ENCODE measurements around the gene TWF2. TPM values are rescaled to one million over a fixed set of nuclear protein-coding genes. Genes with fewer than 3 reads are reported as not detected.
A peak's percentile ranks its signal among the peaks of the same experiment; 100 is the strongest.

Gene TWF2
- total RNA-seq, 2 experiments from 2014 or later: 85.0 to 93.5 TPM

DNA sequence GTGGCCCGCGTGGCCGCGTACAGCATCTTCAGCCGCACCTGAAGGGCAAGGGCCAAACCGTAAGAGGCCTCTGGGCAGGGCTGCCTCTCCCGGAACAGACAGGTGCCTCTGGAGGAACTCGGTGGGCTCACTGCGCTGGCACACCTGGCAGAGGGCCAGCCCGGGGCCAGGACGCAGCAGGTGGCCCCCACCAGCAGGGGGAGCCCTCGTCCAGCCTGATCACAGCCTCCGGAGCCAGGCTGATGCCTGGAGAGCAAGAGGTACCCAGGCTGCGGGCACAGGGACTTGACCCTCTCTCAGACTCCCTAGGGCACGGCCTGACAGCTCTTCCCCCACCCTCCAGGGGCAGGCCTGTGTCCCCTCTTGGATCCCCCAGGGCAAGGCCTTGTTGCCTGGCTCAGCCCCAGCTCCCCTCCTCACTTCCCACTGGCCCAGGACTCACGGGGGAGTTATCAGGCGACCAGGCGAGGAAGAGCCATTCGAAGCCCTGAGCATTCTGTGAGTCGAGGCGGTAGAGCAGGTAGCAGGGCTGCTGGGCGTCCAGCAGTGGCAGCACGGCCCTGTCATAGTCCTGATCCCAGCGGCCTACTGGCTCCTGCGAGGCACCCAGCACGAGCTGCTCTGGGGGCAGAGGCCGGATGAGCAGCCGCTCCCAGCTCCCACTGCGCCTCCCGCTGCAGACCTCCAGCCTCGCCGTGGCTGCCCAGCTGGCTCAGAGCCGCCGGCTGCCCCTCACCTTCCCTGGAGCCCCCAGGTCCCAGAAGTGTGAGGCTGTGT, 7.3 kb downstream of the TWF2 start:
- Mint-ChIP-seq H3K27me3 (no peaks in the 10 kb centered on the region), H3K9me3 (ENCODE audit: low read depth) (no peaks in the 10 kb centered on the region), H3K36me3 (ENCODE audit: low read depth) (peaks cover 25% of the 10 kb centered on the region), H3K4me3 (no peak overlapping the region), H3K4me1 (peaks cover 44% of the 10 kb centered on the region), H3K27ac (peak overlapping the region; percentile 63)
- ChIA-PET POLR2A (no interaction called here), CTCF (interaction anchor here (0.5 to 3.2 kb wide), 21 partner anchors 10 to 477 kb away, joined by 3 to 71 read pairs (median 4); partner anchors contain the start of genes DNAH1 and WDR82)
- intact Hi-C loops (cut with DNase I, micrococcal nuclease): loop anchor here (1.0 kb wide), 1 partner anchor 108 kb away; no protein-coding TSS in a partner anchor
- peak; percentile 66 for ATAC-seq
- peak; percentile 89 for DNase-seq

GRCh38 chr3:52230889-52231499, 8.0 kb downstream of the TWF2 start:
- Mint-ChIP-seq H3K27ac (no peak overlapping the region), H3K9me3 (ENCODE audit: low read depth) (no peaks in the 10 kb centered on the region), H3K27me3 (no peaks in the 10 kb centered on the region), H3K4me3 (no peak overlapping the region), H3K4me1 (peaks cover 44% of the 10 kb centered on the region), H3K36me3 (ENCODE audit: low read depth) (peaks cover 25% of the 10 kb centered on the region)
- intact Hi-C loops (cut with DNase I, micrococcal nuclease): loop anchor here (1.0 kb wide), 1 partner anchor 108 kb away; no protein-coding TSS in a partner anchor
- DNase-seq: peak; percentile 3
- no peak for ATAC-seq
- ChIA-PET POLR2A (no interaction called here), CTCF (interaction anchor here (0.6 to 3.2 kb wide), 14 partner anchors 10 to 478 kb away, joined by 3 to 71 read pairs (median 4); no protein-coding TSS in a partner anchor)

DNA sequence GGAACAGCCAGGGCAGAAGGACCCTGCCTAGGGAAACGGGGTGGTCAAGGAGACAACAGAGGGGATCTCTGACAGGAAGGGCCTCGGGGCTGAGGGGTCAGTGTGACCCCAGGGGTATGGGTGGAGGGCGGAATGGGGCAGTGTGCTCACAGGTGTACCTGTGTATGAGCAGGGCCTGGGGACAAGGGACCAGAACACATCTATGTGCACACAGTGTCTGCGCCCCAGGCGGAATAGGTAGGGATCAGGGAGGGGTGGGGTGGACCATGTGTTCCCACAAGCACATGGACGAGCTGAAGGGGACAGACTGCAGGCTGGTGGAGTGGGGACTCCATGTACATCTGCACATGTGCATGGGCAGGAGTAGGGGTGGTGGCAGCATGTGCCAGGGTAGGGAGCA, 8.5 kb downstream of the TWF2 start:
- ChIA-PET CTCF (interaction anchor here (0.9 to 3.2 kb wide), 9 partner anchors 10 to 108 kb away, joined by 3 to 71 read pairs (median 7); no protein-coding TSS in a partner anchor), POLR2A (no interaction called here)
- H3K27ac Mint-ChIP-seq: no peak overlapping the region
- H3K36me3 Mint-ChIP-seq (ENCODE audit: low read depth): peaks cover 25% of the 10 kb centered on the region
- intact Hi-C loops (cut with DNase I, micrococcal nuclease): no loop called here
- no peak for ATAC-seq
- DNase-seq: peak; percentile 4
- no peaks in the 10 kb centered on the region for H3K27me3 Mint-ChIP-seq
- H3K4me3 Mint-ChIP-seq: no peak overlapping the region
- H3K4me1 Mint-ChIP-seq: peaks cover 44% of the 10 kb centered on the region
- H3K9me3 Mint-ChIP-seq (ENCODE audit: low read depth): no peaks in the 10 kb centered on the region

- H3K27ac Mint-ChIP-seq: no peak overlapping the region
- H3K9me3 Mint-ChIP-seq (ENCODE audit: low read depth): no peaks in the 10 kb centered on the region
- no peak overlapping the region for H3K4me3 Mint-ChIP-seq
- DNase-seq (no peak), ATAC-seq (no peak)
- ChIA-PET CTCF (interaction anchor here (1.0 to 2.3 kb wide), 2 partner anchors 9 to 156 kb away, joined by 3 to 15 read pairs; no protein-coding TSS in a partner anchor), POLR2A (no interaction called here)
- peaks cover 25% of the 10 kb centered on the region for H3K36me3 Mint-ChIP-seq (ENCODE audit: low read depth)
- H3K27me3 Mint-ChIP-seq: no peaks in the 10 kb centered on the region
- H3K4me1 Mint-ChIP-seq: peaks cover 47% of the 10 kb centered on the region
- intact Hi-C loops (cut with DNase I, micrococcal nuclease): loop anchor here in 1 of 2 experiments (10.0 kb wide), 1 partner anchor 215 kb away; the partner anchor contains the start of gene SEMA3G
These were observed 9.3 kb downstream of the TWF2 start for GRCh38 chr3:52229656-52230055.

GRCh38 chr3:52228751-52229291, 10.1 kb downstream of the TWF2 start:
- intact Hi-C loops (cut with DNase I, micrococcal nuclease): loop anchor here in 1 of 2 experiments (10.0 kb wide), 1 partner anchor 216 kb away; the partner anchor contains the start of gene SEMA3G
- POLR2A ChIA-PET: no interaction called here
- no peak overlapping the region for H3K4me3 Mint-ChIP-seq
- H3K27ac Mint-ChIP-seq: no peak overlapping the region
- peaks cover 20% of the 10 kb centered on the region for H3K36me3 Mint-ChIP-seq (ENCODE audit: low read depth)
- no peaks in the 10 kb centered on the region for H3K9me3 Mint-ChIP-seq (ENCODE audit: low read depth)
- no peaks in the 10 kb centered on the region for H3K27me3 Mint-ChIP-seq
- CTCF ChIA-PET: interaction anchor here (0.8 to 2.3 kb wide), 3 partner anchors 8 to 156 kb away, joined by 3 to 15 read pairs (median 3); no protein-coding TSS in a partner anchor
- DNase-seq: peak; percentile 4
- no peak for ATAC-seq
- H3K4me1 Mint-ChIP-seq: peaks cover 49% of the 10 kb centered on the region

DNA sequence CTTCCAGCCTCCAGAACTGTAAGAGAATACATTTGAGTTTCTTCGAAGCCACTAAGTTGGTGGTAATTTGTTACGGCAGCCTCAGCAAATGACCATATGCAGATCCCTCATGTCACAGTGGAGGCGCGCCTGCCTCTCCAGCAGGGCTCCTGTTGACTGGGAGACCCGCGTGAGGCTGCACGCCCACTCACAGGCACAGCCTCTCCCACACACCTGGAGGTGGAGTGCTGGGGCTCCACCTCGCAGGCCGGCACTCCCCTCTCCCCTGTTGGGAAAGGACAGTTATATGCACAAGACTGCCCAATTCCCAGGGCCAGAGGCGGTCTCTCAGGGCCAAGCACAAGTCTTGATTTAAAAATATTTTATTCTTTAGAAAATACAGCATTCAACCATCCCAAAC, 10.7 kb downstream of the TWF2 start:
- no peak overlapping the region for H3K4me3 Mint-ChIP-seq
- H3K4me1 Mint-ChIP-seq: peaks cover 49% of the 10 kb centered on the region
- no peaks in the 10 kb centered on the region for H3K27me3 Mint-ChIP-seq
- no peak for ATAC-seq
- ChIA-PET POLR2A (no interaction called here), CTCF (interaction anchor here (0.8 to 2.3 kb wide), 2 partner anchors 8 to 111 kb away, joined by 3 to 15 read pairs; no protein-coding TSS in a partner anchor)
- no peaks in the 10 kb centered on the region for H3K9me3 Mint-ChIP-seq (ENCODE audit: low read depth)
- intact Hi-C loops (cut with DNase I, micrococcal nuclease): loop anchor here in 1 of 2 experiments (10.0 kb wide), 1 partner anchor 217 kb away; the partner anchor contains the start of gene SEMA3G
- H3K27ac Mint-ChIP-seq: no peak overlapping the region
- H3K36me3 Mint-ChIP-seq (ENCODE audit: low read depth): peaks cover 17% of the 10 kb centered on the region
- DNase-seq: peak; percentile 10

- ChIA-PET CTCF (interaction anchor here (1.5 kb wide), 2 partner anchors 107 to 111 kb away, joined by 5 to 6 read pairs; no protein-coding TSS in a partner anchor), POLR2A (no interaction called here)
- intact Hi-C loops (cut with DNase I, micrococcal nuclease): loop anchor here in 1 of 2 experiments (10.0 kb wide), 1 partner anchor 217 kb away; the partner anchor contains the start of gene SEMA3G
- Mint-ChIP-seq H3K36me3 (ENCODE audit: low read depth) (peaks cover 17% of the 10 kb centered on the region), H3K27me3 (no peaks in the 10 kb centered on the region), H3K27ac (no peak overlapping the region), H3K4me1 (peaks cover 50% of the 10 kb centered on the region), H3K4me3 (no peak overlapping the region), H3K9me3 (ENCODE audit: low read depth) (no peaks in the 10 kb centered on the region)
- DNase-seq (peak; percentile 7), ATAC-seq (no peak)
These were observed 11.2 kb downstream of the TWF2 start for GRCh38 chr3:52227766-52228165.

DNA sequence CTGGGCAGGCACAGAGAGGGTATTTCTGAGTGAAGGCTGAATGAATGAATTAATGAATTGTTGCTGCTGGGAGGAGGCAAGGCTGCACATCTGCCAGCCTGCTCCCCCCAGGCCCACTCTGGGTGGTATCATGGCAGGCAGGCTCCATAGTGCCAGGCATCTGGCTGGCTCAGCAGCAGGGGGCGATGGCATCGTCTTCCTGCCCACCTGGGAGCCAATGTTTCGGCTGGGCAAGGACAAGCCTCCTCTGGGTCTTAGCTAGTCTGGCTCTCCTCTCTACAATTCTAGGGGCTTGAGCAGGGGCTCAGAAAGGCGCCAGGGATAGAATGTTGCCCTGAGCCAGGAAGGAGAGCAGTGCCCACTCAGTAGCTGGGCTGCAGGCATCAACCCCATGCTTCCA, 11.8 kb downstream of the TWF2 start:
- DNase-seq (peak; percentile 34), ATAC-seq (no peak)
- no peaks in the 10 kb centered on the region for H3K27me3 Mint-ChIP-seq
- intact Hi-C loops (cut with DNase I, micrococcal nuclease): loop anchor here in 1 of 2 experiments (10.0 kb wide), 1 partner anchor 218 kb away; the partner anchor contains the start of gene SEMA3G
- ChIA-PET CTCF (interaction anchor here (1.5 kb wide), 2 partner anchors 108 to 112 kb away, joined by 5 to 6 read pairs; no protein-coding TSS in a partner anchor), POLR2A (interaction anchor here (0.7 kb wide), 1 partner anchor 138 kb away, joined by 3 read pairs; no protein-coding TSS in a partner anchor)
- peaks cover 14% of the 10 kb centered on the region for H3K36me3 Mint-ChIP-seq (ENCODE audit: low read depth)
- peak overlapping the region; percentile 85 for H3K27ac Mint-ChIP-seq
- H3K4me1 Mint-ChIP-seq: peaks cover 52% of the 10 kb centered on the region
- no peak overlapping the region for H3K4me3 Mint-ChIP-seq
- H3K9me3 Mint-ChIP-seq (ENCODE audit: low read depth): no peaks in the 10 kb centered on the region

DNA sequence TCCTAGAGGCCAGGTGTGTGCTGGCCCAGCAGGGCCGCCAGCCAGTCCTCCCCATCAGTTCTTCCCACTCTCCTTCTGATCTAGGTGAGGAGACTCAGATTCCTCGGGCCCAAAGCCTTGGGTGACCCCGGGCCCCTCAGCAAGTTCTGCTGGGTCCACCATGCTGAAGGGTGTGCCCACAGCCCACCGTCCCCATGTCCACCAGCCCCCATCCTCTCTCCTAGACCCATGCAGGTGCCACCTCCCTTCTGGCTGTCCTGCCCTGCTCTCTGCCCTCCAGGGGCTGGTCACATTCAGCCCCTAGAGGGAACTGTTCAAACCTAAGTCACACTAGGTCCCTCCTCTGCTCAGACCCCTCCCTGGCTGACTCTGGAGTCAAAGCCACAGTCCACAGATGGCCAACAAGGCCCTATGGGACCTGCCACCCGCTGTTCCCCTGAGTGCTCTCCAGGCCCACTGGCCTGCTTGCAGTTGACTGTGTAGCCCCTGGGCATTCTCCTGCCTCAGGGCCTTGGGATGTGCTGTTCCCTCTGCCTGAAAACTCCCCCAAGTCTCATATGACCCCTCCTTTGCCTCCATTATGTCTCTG, 12.6 kb downstream of the TWF2 start:
- CTCF ChIA-PET: interaction anchor here (0.6 to 11.1 kb wide), 8 partner anchors 8 to 222 kb away, joined by 3 to 191 read pairs (median 6); partner anchors contain the start of gene WDR82
- intact Hi-C loops (cut with DNase I, micrococcal nuclease): loop anchor here in 1 of 2 experiments (10.0 kb wide), 1 partner anchor 218 kb away; the partner anchor contains the start of gene SEMA3G
- Mint-ChIP-seq H3K36me3 (ENCODE audit: low read depth) (peaks cover 8% of the 10 kb centered on the region), H3K4me1 (peaks cover 57% of the 10 kb centered on the region), H3K27me3 (no peaks in the 10 kb centered on the region), H3K27ac (peak overlapping the region; percentile 85), H3K4me3 (peak overlapping the region; percentile 21), H3K9me3 (ENCODE audit: low read depth) (no peaks in the 10 kb centered on the region)
- DNase-seq: peak; percentile 23
- ATAC-seq: peak; percentile 23
- POLR2A ChIA-PET: interaction anchor here (0.7 kb wide), 1 partner anchor 138 kb away, joined by 3 read pairs; no protein-coding TSS in a partner anchor

DNA sequence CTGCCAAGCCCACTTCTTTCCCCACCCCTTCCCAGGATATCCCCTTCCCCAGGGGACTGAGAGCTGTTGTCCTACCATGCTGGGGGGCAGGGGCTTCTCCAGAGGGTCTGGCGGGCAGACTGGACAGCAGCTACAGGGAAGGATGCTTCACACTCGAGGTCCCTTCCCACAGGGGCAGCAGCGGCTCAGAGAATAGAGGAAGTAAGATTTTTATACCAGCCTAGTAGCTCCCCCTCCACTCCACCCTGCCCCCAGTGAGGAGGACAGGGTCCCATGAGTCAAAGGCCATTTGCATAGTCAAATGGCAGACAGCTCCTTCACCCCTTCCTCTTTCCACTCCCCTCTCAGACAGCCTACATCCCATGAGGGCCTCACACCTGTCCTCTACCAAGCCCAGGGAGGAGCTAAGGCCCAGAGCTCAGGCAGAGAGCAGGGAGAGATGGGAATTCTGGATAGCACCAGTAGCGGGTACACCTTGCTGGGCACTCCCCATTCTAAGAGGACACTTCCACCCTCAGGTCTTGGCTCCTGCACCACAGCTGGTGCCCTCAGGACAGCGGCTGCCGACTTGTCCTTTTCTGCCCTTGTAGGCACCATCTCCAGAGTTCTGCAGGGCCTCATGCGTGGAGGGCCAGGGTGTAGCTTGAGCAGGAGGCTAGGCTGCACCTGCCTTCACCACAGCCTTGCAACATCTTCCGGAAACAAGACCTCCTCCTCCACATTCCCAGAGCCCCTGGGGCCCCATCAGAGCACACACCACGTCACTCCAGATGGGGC, 13.3 kb downstream of the TWF2 start, which contains the start of gene TLR9:
Gene TLR9, minus strand, starts transcription at position 194 of the 777 bp plus-strand sequence. Its CDS starts 116 bp downstream, at position 78.
- DNase-seq (peak; percentile 63), ATAC-seq (peak; percentile 57)
- H3K27me3 Mint-ChIP-seq: no peaks in the 10 kb centered on the region
- H3K9me3 Mint-ChIP-seq (ENCODE audit: low read depth): no peaks in the 10 kb centered on the region
- ChIA-PET POLR2A (no interaction called here), CTCF (interaction anchor here (0.5 to 11.1 kb wide), 9 partner anchors 9 to 222 kb away, joined by 3 to 191 read pairs (median 5); no protein-coding TSS in a partner anchor)
- peak within 1 kb of the TSS; percentile 21 for H3K4me3 Mint-ChIP-seq
- peaks cover 6% of the 10 kb centered on the region for H3K36me3 Mint-ChIP-seq (ENCODE audit: low read depth)
- peaks cover 61% of the 10 kb centered on the region for H3K4me1 Mint-ChIP-seq
- H3K27ac Mint-ChIP-seq: peak within 1 kb of the TSS; percentile 85
- intact Hi-C loops (cut with DNase I, micrococcal nuclease): loop anchor here in 1 of 2 experiments (10.0 kb wide), 1 partner anchor 219 kb away; the partner anchor contains the start of gene SEMA3G
